ENCODE measurements around the gene GALNT6. TPM values are rescaled to one million over a fixed set of nuclear protein-coding genes. Genes with fewer than 3 reads are reported as not detected.

Gene GALNT6
- total and polyA plus RNA-seq, 2 experiments from 2014 or later = 4.3 to 9.4 TPM

DNA sequence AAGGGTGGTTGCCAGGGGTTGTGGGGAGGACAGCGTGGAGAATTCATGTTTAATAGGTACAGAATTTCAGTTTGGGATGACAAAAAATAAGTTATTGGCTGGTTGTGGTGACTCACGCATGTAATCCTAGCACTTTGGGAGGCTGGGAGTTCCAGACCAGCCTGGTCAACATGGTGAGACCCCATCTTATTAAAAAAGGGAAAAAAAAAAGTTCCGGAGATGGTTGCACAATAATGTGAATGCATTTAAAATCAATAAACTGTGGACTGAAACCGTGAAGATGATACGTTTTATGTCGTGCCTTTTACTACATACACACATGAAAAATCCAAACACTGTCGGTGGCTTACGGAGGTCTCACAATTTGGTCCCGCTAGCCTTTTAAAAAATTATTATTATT lies 20.5 kb downstream of the GALNT6 start:
- Histone ChIP-seq H3K4me3 (no peak overlapping the region), H3K4me2 (ENCODE audit: unreplicated experiment) (no peak overlapping the region), H3K9me3 (ENCODE audit: low read depth) (no peaks in the 10 kb centered on the region), H3K9ac (no peak overlapping the region), H3K27ac (no peak overlapping the region), H3K27me3 (replicated peaks; ENCODE audit: insufficient read depth) (no peaks in the 10 kb centered on the region), H3K4me1 (ENCODE audit: insufficient read depth) (peaks cover 29% of the 10 kb centered on the region), H3K9me2 (ENCODE audit: insufficient read depth) (no peaks in the 10 kb centered on the region), H4K20me1 (ENCODE audit: insufficient read depth) (no peaks in the 10 kb centered on the region), H3K79me2 (ENCODE audit: insufficient read depth) (no peaks in the 10 kb centered on the region), H3K36me3 (ENCODE audit: low read depth) (no peaks in the 10 kb centered on the region), H3F3A (ENCODE audit: insufficient read depth) (peaks cover 27% of the 10 kb centered on the region), H2AFZ (no peak overlapping the region)
- in situ Hi-C loops (cut with MboI) = no loop called here
- TF ChIP-seq EZH2phosphoT487 (IDR thresholded peaks at IDR 0.05; ENCODE audit: insufficient read depth, low read depth) (no peak), EZH2 (IDR thresholded peaks at IDR 0.05; ENCODE audit: insufficient read depth, poor library complexity, severe bottlenecking) (no peak)
- WGBS, 2 experiments (ENCODE audit: low coverage in 1 of 2, low lambda C conversion rate in 2 of 2, missing lambda C conversion rate in 2 of 2) = 75 to 81% methylated on average over 9 of the region's 9 CpGs
- DNase-seq = no peak

DNA sequence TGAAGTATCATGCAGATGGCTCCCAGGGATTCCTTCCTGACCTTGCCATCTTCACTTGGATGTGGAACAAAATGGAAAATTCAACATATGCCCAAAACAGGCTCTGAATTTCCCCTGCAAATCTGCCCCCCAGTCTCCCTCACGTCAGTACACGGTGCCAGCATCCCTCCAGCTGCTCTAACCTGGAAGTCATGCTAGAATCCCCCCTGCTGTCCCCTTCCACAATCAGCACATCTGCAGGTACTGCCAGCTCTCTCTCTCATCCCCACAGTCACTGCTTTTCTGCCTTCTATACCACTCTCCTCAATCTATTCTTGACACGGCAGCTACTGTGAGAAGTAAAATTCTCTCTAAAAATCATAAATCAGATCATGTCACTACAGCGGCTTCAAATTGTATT lies 21.6 kb downstream of the GALNT6 start:
- TF ChIP-seq EZH2 (IDR thresholded peaks at IDR 0.05; ENCODE audit: insufficient read depth, poor library complexity, severe bottlenecking) (no peak), EZH2phosphoT487 (IDR thresholded peaks at IDR 0.05; ENCODE audit: insufficient read depth, low read depth) (no peak)
- Histone ChIP-seq H3K4me1 (ENCODE audit: insufficient read depth) (peaks cover 21% of the 10 kb centered on the region), H3K9ac (no peak overlapping the region), H2AFZ (no peak overlapping the region), H3K27ac (no peak overlapping the region), H3K4me2 (ENCODE audit: unreplicated experiment) (no peak overlapping the region), H3K9me2 (ENCODE audit: insufficient read depth) (no peaks in the 10 kb centered on the region), H3K27me3 (replicated peaks; ENCODE audit: insufficient read depth) (no peaks in the 10 kb centered on the region), H3K4me3 (no peak overlapping the region), H3K9me3 (ENCODE audit: low read depth) (no peaks in the 10 kb centered on the region), H3K79me2 (ENCODE audit: insufficient read depth) (no peaks in the 10 kb centered on the region), H3F3A (ENCODE audit: insufficient read depth) (peaks cover 20% of the 10 kb centered on the region), H3K36me3 (ENCODE audit: low read depth) (no peaks in the 10 kb centered on the region), H4K20me1 (ENCODE audit: insufficient read depth) (no peaks in the 10 kb centered on the region)
- DNase-seq = no peak
- WGBS, 2 experiments (ENCODE audit: low coverage in 1 of 2, low lambda C conversion rate in 2 of 2, missing lambda C conversion rate in 2 of 2) = 87 to 92% methylated on average over 4 of the region's 4 CpGs
- in situ Hi-C loops (cut with MboI) = no loop called here

DNA sequence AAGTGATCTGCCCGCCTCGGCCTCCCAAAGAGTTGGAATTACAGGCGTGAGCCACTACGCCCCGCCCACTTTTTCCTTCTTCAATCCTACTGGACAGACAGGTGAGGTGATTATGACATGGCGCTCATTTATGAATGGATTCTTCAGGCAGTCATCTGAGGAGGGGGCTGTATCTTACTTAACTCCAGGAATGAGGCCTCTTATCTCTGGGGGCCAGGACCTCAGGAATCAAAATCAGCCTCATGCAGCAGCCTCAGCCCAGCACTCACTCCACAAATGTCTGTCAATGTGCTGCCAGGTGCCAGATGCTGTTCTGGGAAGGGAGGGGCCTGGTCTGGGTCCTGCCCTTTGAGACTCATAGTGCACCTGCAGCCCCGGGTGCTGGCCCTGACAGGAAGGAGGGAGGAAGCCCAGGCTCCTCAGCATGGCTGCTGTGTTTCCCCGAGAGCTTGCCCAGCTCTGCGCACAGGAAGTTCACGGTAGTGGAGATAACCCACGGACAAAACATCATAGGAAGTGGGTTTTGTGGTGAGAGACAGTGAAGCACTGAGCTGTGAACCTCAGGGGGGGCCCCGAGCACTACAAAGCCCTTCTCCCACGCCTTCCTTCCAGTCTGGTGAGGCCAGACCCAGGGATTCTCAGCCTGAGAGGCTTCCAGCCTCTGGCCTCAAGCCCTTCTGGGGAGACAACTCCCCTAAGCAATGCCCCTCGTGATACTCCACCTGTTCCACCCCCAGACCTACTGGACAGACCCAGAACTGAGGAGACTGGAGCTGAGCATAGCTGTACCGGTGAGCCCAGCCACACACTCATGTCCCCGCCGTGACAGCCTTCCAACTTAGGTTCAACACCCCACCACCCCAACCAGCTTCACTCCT lies 22.3 kb downstream of the GALNT6 start:
- H3K4me2 ChIP-seq (ENCODE audit: unreplicated experiment) = no peak overlapping the region

DNA sequence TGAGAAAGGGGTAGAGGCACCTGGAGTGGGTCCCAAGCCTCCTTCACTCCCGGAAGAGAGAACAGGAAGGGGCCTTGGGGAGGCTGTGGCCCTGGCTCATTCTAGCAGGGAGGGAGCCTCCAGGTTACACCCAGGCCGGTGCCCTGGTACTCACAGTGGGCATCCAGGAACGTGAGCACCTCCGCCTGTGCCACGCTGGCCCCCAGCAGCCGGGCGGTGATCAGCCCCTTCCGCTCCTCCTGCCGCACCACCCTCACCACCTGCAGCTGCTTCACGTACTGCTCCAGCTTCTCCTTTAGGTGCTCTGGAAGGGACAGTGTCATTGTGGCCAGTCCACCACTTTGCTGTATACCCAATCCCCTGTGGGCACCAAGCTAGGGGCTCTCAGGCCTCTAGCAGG lies 25.9 kb downstream of the GALNT6 start:
- WGBS, 2 experiments (ENCODE audit: low coverage in 1 of 2, low lambda C conversion rate in 2 of 2, missing lambda C conversion rate in 2 of 2) = 90 to 95% methylated on average over 10 of the region's 10 CpGs
- H3K4me3 ChIP-seq = no peak overlapping the region

More for the DNA sequence above, 22.3 kb downstream of the GALNT6 start:
- H3F3A ChIP-seq (ENCODE audit: insufficient read depth) = peaks cover 16% of the 10 kb centered on the region
- H4K20me1 ChIP-seq (ENCODE audit: insufficient read depth) = no peaks in the 10 kb centered on the region
- H3K36me3 ChIP-seq (ENCODE audit: low read depth) = no peaks in the 10 kb centered on the region
- in situ Hi-C loops (cut with MboI) = no loop called here
- WGBS, 2 experiments (ENCODE audit: low coverage in 1 of 2, low lambda C conversion rate in 2 of 2, missing lambda C conversion rate in 2 of 2) = 86 to 91% methylated on average over 17 of the region's 17 CpGs
- TF ChIP-seq EZH2phosphoT487 (IDR thresholded peaks at IDR 0.05; ENCODE audit: insufficient read depth, low read depth) = no peak
- TF ChIP-seq EZH2 (IDR thresholded peaks at IDR 0.05; ENCODE audit: insufficient read depth, poor library complexity, severe bottlenecking) = no peak
- H3K9me2 ChIP-seq (ENCODE audit: insufficient read depth) = no peaks in the 10 kb centered on the region
- H3K79me2 ChIP-seq (ENCODE audit: insufficient read depth) = no peaks in the 10 kb centered on the region
- no peak for DNase-seq
- no peak overlapping the region for H3K4me3 ChIP-seq
- no peak overlapping the region for H3K27ac ChIP-seq
- no peak overlapping the region for H3K9ac ChIP-seq
- H3K4me1 ChIP-seq (ENCODE audit: insufficient read depth) = peaks cover 17% of the 10 kb centered on the region
- no peaks in the 10 kb centered on the region for H3K27me3 ChIP-seq (replicated peaks; ENCODE audit: insufficient read depth)
- no peaks in the 10 kb centered on the region for H3K9me3 ChIP-seq (ENCODE audit: low read depth)
- H2AFZ ChIP-seq = no peak overlapping the region

More for the DNA sequence above, 25.9 kb downstream of the GALNT6 start:
- Histone ChIP-seq H4K20me1 (ENCODE audit: insufficient read depth) (no peaks in the 10 kb centered on the region), H3K9me2 (ENCODE audit: insufficient read depth) (no peaks in the 10 kb centered on the region), H3K9me3 (ENCODE audit: low read depth) (no peaks in the 10 kb centered on the region), H2AFZ (no peak overlapping the region), H3K79me2 (ENCODE audit: insufficient read depth) (no peaks in the 10 kb centered on the region), H3K4me1 (ENCODE audit: insufficient read depth) (peaks cover 2% of the 10 kb centered on the region; the same call in 1 of the 2 replicates), H3K9ac (no peak overlapping the region), H3K27me3 (replicated peaks; ENCODE audit: insufficient read depth) (no peaks in the 10 kb centered on the region), H3K4me2 (ENCODE audit: unreplicated experiment) (no peak overlapping the region), H3K36me3 (ENCODE audit: low read depth) (no peaks in the 10 kb centered on the region), H3K27ac (no peak overlapping the region), H3F3A (ENCODE audit: insufficient read depth) (peaks cover 6% of the 10 kb centered on the region; the same call in 1 of the 2 replicates)
- no peak for DNase-seq
- TF ChIP-seq EZH2phosphoT487 (IDR thresholded peaks at IDR 0.05; ENCODE audit: insufficient read depth, low read depth) (no peak), EZH2 (IDR thresholded peaks at IDR 0.05; ENCODE audit: insufficient read depth, poor library complexity, severe bottlenecking) (no peak)
- in situ Hi-C loops (cut with MboI) = no loop called here

All from GM23248 (cell line).